SK-N-MC (cell line): Measurements from ENCODE around the gene PTBP2.

Experiments used
- EZH2 ChIP-seq: fragments of 200-600 bp; sonication (generic); IDR thresholded peaks from one replicate; pipeline ENCODE4 v1.6.1; 2017; ENCODE audit warnings: antibody characterized with exemption
- FOXP2 ChIP-seq: optimal IDR thresholded peaks from 2 replicates; pipeline ENCODE3; 2011; ENCODE audit warnings: mild to moderate bottlenecking, moderate library complexity; ENCODE audit not compliant: insufficient read depth; ENCODE audit errors: extremely low read length, control extremely low read depth
- POLR2AphosphoS5 ChIP-seq: IDR thresholded peaks from 2 replicates; pipeline ENCODE4 v1.6.1; 2012; ENCODE audit warnings: mild to moderate bottlenecking, low read depth, low read length, borderline replicate concordance

DNA sequence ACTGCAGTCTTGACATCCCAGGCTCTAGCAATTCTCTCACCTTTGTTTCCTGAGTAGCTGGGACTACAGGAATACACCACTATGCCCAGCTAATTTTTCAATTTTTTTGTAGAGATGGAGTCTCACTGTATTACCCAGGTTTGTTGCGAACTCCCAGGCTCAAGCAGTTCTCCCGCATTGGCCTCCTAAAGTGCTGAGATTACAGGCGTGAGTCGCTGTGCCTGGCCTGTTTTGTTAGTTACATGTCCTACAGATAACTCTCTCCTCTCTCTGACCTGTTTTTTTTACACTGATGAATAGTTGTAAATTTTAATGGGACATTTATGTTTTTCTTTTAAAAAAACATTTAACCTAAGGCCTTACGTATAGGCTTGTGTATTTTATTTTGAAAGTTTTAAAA, 19.8 kb downstream of the PTBP2 start:
- TF ChIP-seq EZH2 = no peak
- no peak for TF ChIP-seq POLR2AphosphoS5
- no peak for TF ChIP-seq FOXP2
